Kidney epithelial cell (primary cell): ENCODE measurements around the gene KCNQ4. TPM values are rescaled to one million over a fixed set of nuclear protein-coding genes. Genes with fewer than 3 reads are reported as not detected.

Experiments
- DNase-seq: peaks from one replicate; pipeline ENCODE4 v3.0.0-alpha.2; 2010; ENCODE audit warnings: low read depth
- H3K27me3 ChIP-seq: 2 replicates; pipeline ENCODE4 v1.6.0; 2011; ENCODE audit warnings: low read length; ENCODE audit not compliant: control insufficient read depth, insufficient read depth
- H3K36me3 ChIP-seq: 2 replicates; pipeline ENCODE4 v1.5.1; 2011; ENCODE audit warnings: low read length; ENCODE audit not compliant: control insufficient read depth, insufficient read depth
- H3K4me3 ChIP-seq: 2 replicates; pipeline ENCODE4 v1.5.1; 2011; ENCODE audit warnings: low read depth, mild to moderate bottlenecking, control low read depth, low read length
- CTCF ChIP-seq: IDR thresholded peaks from 2 replicates; pipeline ENCODE4 v1.5.1; 2011; ENCODE audit warnings: mild to moderate bottlenecking, moderate library complexity, low read length, control low read depth, inconsistent platforms; ENCODE audit not compliant: insufficient read depth, poor library complexity, severe bottlenecking
- total RNA-seq: library from RNA; depleted of rRNA; stranded (reverse); fragments of >200 nt; gene quantifications from 2 replicates; pipeline ENCODE4 v1.2.3, GENCODE V29; 2015

KCNQ4 gene
- total RNA-seq, 1 donor from 2014 or later: 2.8 TPM

GRCh38 chr1:40751802-40752201 lies 31.8 kb upstream of the KCNQ4 start:
- H3K27me3 ChIP-seq: no peaks in the 10 kb centered on the region
- no peak for DNase-seq
- peaks cover 2% of the 10 kb centered on the region for H3K36me3 ChIP-seq
- no peak for TF ChIP-seq CTCF
- no peak overlapping the region for H3K4me3 ChIP-seq

GRCh38 chr1:40753142-40753882 lies 30.3 kb upstream of the KCNQ4 start:
- Histone ChIP-seq H3K36me3 (peaks cover 2% of the 10 kb centered on the region), H3K4me3 (no peak overlapping the region), H3K27me3 (no peaks in the 10 kb centered on the region)
- TF ChIP-seq CTCF: no peak
- no peak for DNase-seq

DNA sequence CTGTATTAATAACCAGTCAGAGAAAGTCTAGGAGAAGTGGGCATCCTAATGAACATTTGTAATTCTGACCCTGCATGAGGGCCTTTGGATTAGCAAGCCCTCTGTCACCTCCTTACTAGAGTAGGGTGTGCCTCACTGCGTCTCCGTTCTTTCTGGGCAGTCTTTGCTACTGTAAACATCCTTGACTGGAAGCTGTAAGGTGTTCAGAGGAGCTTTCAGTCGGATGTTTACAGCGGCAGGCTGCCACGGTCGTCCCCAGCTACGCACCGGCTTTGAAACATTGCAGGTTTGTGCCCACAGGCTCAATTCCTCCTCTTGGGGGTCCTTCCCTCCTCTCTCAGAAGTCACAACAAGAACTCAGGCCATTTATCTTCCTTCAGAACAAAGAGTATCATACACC lies 29.4 kb upstream of the KCNQ4 start:
- no peak for DNase-seq
- no peak overlapping the region for H3K4me3 ChIP-seq
- TF ChIP-seq CTCF: no peak
- no peaks in the 10 kb centered on the region for H3K27me3 ChIP-seq
- H3K36me3 ChIP-seq: peaks cover 2% of the 10 kb centered on the region

DNA sequence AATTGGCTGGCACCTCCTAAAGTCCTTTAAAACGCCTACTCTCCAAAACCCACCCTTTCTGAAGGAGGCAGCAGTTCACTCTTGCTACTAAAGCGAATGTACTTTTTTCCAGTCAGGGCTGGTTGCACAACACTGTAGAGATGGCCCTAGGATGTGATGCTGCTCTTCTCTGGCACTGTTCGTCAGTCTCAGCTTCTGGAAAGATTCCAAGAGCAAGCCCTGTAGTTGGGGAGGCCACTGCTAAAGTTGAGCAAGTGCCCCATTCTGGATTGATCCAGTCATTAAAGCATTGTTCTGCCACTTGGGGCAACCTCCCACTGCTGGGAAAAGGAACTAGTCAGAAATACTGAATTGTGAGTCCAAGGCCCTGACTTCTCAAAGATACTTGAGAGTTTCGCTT lies 28.5 kb upstream of the KCNQ4 start:
- TF ChIP-seq CTCF: no peak
- Histone ChIP-seq H3K4me3 (no peak overlapping the region), H3K27me3 (no peaks in the 10 kb centered on the region), H3K36me3 (peaks cover 2% of the 10 kb centered on the region)
- DNase-seq: no peak

DNA sequence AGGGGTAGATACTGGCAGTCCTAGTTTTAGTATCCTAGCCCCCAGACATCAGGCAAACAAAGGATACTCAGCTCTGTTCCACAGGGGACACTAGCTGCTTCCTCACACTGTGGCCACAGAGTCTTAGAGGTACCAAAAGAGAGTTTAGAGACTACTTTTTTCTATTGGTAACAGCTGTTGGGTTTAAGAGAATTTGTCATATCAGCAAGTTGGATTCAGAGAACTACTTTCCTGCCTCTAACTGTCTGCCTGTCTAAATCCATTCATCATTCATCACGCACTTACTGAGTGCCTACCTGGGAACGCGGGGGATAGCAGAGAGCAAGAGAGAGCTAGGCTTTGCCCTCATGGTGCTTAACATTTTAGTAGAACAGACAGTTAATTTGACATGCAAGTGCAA lies 27.1 kb upstream of the KCNQ4 start:
- H3K4me3 ChIP-seq: no peak overlapping the region
- peaks cover 3% of the 10 kb centered on the region for H3K36me3 ChIP-seq
- H3K27me3 ChIP-seq: no peaks in the 10 kb centered on the region
- no peak for TF ChIP-seq CTCF
- DNase-seq: no peak

- no peak for DNase-seq
- Histone ChIP-seq H3K27me3 (no peaks in the 10 kb centered on the region), H3K36me3 (peaks cover 3% of the 10 kb centered on the region), H3K4me3 (no peak overlapping the region)
- no peak for TF ChIP-seq CTCF
Measured at GRCh38 chr1:40757084-40757483, 26.5 kb upstream of the KCNQ4 start.
